ENCODE data around the gene IL4R.

- TF ChIP-seq CTCF (IDR thresholded peaks at IDR 0.05) (no peak), EP300 (IDR thresholded peaks at IDR 0.05) (no peak)
Measured at GRCh38 chr16:27383556-27384243, 69.9 kb downstream of the IL4R start.
